Left lung (tissue), 14 donors: ENCODE measurements around the gene RAB13. TPM values are rescaled to one million over a fixed set of nuclear protein-coding genes. Genes with fewer than 3 reads are reported as not detected.
"Not testable (repeated sequence)": the region's sequence is repeated elsewhere in the genome, so short reads cannot be mapped to it uniquely, and the experiment has no call there.

ENCODE experiments used
- ATAC-seq: fragments of 200-7000 bp; cut with Tn5 transposase; one replicate; pipeline ENCODE4 v1.9.1; 2020; ENCODE audit warnings: moderate library complexity
- DNase-seq, 4 donors: peaks; one replicate each; pipeline ENCODE4 v3.0.0-alpha.2; 2013 to 2020
- H3K27ac ChIP-seq, 2 donors: fragments of 200-600 bp; sonication (generic) in 1 of 2; one replicate each; pipeline versions ENCODE4 v1.5.0 to v1.8.0; 2020 to 2021
- H3K27me3 ChIP-seq, 2 donors: fragments of 200-600 bp; sonication (generic) in 1 of 2; one replicate each; pipeline versions ENCODE4 v1.5.0 to v1.8.0; 2020 to 2021
- H3K36me3 ChIP-seq, 2 donors: fragments of 200-600 bp; sonication (generic) in 1 of 2; one replicate each; pipeline versions ENCODE4 v1.5.0 to v1.8.0; 2020 to 2021
- H3K4me1 ChIP-seq, 2 donors: fragments of 200-600 bp; one replicate each; pipeline ENCODE4 v1.8.0; 2021
- H3K4me3 ChIP-seq, 2 donors: fragments of 200-600 bp; sonication (generic) in 1 of 2; one replicate each; pipeline versions ENCODE4 v1.5.0 to v1.8.0; 2020 to 2021; ENCODE audit warnings: mild to moderate bottlenecking in 1 of 2
- H3K9me3 ChIP-seq, 2 donors: fragments of 200-600 bp; sonication (generic) in 1 of 2; one replicate each; pipeline versions ENCODE4 v1.5.0 to v1.8.0; 2020 to 2021
- intact Hi-C, 2 donors: fragments of 100-400 bp; cut with DNase I; formaldehyde crosslinking; loops; one replicate each; pipeline versions ENCODE4 v1.11.2 to v1.14.2; 2022
- long read RNA-seq, 12 donors: library from polyadenylated mRNA in 2 of 12; unstranded in 2 of 12; transcript quantifications; one replicate each; pipeline ENCODE4 v2.0.0 and lab custom pipeline, GENCODE V29; 2019 to 2026
- polyA plus RNA-seq, 6 donors: library from polyadenylated mRNA; unstranded; fragments of 120-200 nt; gene quantifications; one replicate each; pipeline ENCODE4 v1.2.1, GENCODE V29; 2013; ENCODE audit not compliant: insufficient read length in 6 of 6
- total RNA-seq, 2 donors: library from RNA; stranded (reverse); fragmentation: NEBNext Ultra II Directional; extraction: Animal tissue kit (Norgen Biotek cat#: 25700); gene quantifications; one replicate each; pipeline ENCODE4 v1.2.1, GENCODE V29; 2021
- TF ChIP-seq, protein P1 (sequence below), 2 donors: fragments of 200-600 bp; sonication (generic) in 1 of 2; IDR thresholded peaks; one replicate each; pipeline versions ENCODE4 v1.5.0 to v1.8.0; 2021; ENCODE audit warnings: antibody characterized with exemption in 2 of 2
- donor health status: DM: no; HTN: yes; CAD: no.
- donor health status: DM: no; HTN: no; CAD: no.

The RAB13 gene
- total RNA-seq (100 to 1,000 TPM; 122 to 124 TPM), polyA plus RNA-seq (100 to 1,000 TPM; 151 to 171 (median 161) TPM)
- long read RNA-seq, donor 1, transcript RAB13-202 (3 exons, 2,123 nt), result minor isoform, 6 of 385 reads
- long read RNA-seq, donor 1, transcript RAB13-201 (8 exons, 1,176 nt), result major isoform, 141 of 385 reads
- long read RNA-seq, donor 1, partial matches to known transcripts, result 237 of 385 reads
- long read RNA-seq, donor 1, other reads (novel, unspliced or antisense), result 0 of 385 reads
- long read RNA-seq, donor 2, transcript RAB13-201 (8 exons, 1,176 nt), result major isoform, 97 of 1,213 reads
- long read RNA-seq, donor 2, partial matches to known transcripts, result 243 of 1,213 reads
- long read RNA-seq, donor 2, other reads (novel, unspliced or antisense), result 868 of 1,213 reads
- long read RNA-seq, donor 3, transcript RAB13-201 (8 exons, 1,176 nt), result major isoform, 97 of 306 reads
- long read RNA-seq, donor 3, partial matches to known transcripts, result 209 of 306 reads
- long read RNA-seq, donor 3, other reads (novel, unspliced or antisense), result 0 of 306 reads
- long read RNA-seq, donor 4, transcript RAB13-201 (8 exons, 1,176 nt), result major isoform, 190 of 230 reads
- long read RNA-seq, donor 4, partial matches to known transcripts, result 17 of 230 reads
- long read RNA-seq, donor 4, other reads (novel, unspliced or antisense), result 20 of 230 reads
- long read RNA-seq, donor 5, transcript RAB13-201 (8 exons, 1,176 nt), result major isoform, 74 of 79 reads
- long read RNA-seq, donor 5, partial matches to known transcripts, result 0 of 79 reads
- long read RNA-seq, donor 5, other reads (novel, unspliced or antisense), result 0 of 79 reads
- long read RNA-seq, donor 6, transcript RAB13-201 (8 exons, 1,176 nt), result major isoform, 101 of 271 reads
- long read RNA-seq, donor 6, partial matches to known transcripts, result 166 of 271 reads
- long read RNA-seq, donor 6, other reads (novel, unspliced or antisense), result 0 of 271 reads
- long read RNA-seq, donor 7, transcript RAB13-201 (8 exons, 1,176 nt), result major isoform, 51 of 276 reads
- long read RNA-seq, donor 7, partial matches to known transcripts, result 224 of 276 reads
- long read RNA-seq, donor 7, other reads (novel, unspliced or antisense), result 0 of 276 reads
- long read RNA-seq, donor 8, transcript RAB13-201 (8 exons, 1,176 nt), result major isoform, 83 of 328 reads
- long read RNA-seq, donor 8, partial matches to known transcripts, result 242 of 328 reads
- long read RNA-seq, donor 8, other reads (novel, unspliced or antisense), result 0 of 328 reads
- long read RNA-seq, donor 9, partial matches to known transcripts, result 0 of 1 reads
- long read RNA-seq, donor 9, other reads (novel, unspliced or antisense), result 0 of 1 reads
- long read RNA-seq, donor 10, transcript RAB13-201 (8 exons, 1,176 nt), result major isoform, 159 of 160 reads
- long read RNA-seq, donor 10, partial matches to known transcripts, result 0 of 160 reads
- long read RNA-seq, donor 10, other reads (novel, unspliced or antisense), result 1 of 160 reads
- long read RNA-seq, donor 11, transcript RAB13-201 (8 exons, 1,176 nt), result major isoform, 34 of 87 reads
- long read RNA-seq, donor 11, partial matches to known transcripts, result 53 of 87 reads
- long read RNA-seq, donor 11, other reads (novel, unspliced or antisense), result 0 of 87 reads
- long read RNA-seq, donor 12, transcript RAB13-201 (8 exons, 1,176 nt), result major isoform, 90 of 260 reads
- long read RNA-seq, donor 12, partial matches to known transcripts, result 168 of 260 reads
- long read RNA-seq, donor 12, other reads (novel, unspliced or antisense), result 0 of 260 reads

DNA sequence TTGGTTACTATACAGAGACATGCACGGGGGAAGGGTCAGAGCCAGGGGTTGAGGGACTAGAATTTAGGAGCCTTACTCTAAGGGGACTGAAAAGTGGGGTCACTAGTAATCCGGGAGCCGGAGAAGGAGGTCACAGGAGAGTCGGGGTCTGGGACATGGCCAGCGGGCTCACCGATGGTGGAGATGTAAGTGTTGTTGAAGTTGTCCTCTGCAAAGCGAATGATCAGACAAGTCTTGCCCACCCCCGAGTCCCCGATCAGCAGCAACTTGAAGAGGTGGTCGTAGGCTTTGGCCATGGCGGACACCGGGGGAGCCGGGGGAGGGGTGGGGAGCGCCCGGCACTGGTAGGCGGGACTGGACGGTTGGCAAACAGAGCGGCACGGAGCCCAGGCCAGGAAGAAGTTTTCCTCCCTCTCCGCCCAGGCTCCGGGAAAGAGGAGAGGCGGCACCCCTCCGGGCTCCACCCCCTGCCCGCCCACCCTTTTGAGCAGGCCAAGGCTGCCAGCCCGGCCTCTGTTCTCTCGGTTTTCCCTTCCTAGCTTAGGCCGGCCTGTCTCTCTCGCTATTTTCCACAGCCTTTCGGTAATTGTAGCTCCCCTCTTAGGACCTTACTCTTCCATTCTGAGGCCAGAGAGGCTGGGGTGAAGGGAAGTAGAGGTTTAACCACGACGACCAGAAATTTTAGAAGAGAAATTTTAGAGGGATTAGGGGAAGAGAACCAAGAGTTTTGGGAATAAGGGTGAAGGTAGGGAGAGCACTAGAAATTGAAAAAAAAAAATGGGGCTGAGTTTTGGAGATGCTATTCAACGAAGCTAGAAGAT is at the start of gene RAB13:
Gene RAB13 (minus strand): TSS at position 399 of the 821 bp plus-strand sequence. CDS start 103 bp downstream, at position 296.
- TF ChIP-seq, protein P1, sequence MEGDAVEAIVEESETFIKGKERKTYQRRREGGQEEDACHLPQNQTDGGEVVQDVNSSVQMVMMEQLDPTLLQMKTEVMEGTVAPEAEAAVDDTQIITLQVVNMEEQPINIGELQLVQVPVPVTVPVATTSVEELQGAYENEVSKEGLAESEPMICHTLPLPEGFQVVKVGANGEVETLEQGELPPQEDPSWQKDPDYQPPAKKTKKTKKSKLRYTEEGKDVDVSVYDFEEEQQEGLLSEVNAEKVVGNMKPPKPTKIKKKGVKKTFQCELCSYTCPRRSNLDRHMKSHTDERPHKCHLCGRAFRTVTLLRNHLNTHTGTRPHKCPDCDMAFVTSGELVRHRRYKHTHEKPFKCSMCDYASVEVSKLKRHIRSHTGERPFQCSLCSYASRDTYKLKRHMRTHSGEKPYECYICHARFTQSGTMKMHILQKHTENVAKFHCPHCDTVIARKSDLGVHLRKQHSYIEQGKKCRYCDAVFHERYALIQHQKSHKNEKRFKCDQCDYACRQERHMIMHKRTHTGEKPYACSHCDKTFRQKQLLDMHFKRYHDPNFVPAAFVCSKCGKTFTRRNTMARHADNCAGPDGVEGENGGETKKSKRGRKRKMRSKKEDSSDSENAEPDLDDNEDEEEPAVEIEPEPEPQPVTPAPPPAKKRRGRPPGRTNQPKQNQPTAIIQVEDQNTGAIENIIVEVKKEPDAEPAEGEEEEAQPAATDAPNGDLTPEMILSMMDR (IDR thresholded peaks at IDR 0.05), result no peak
- intact Hi-C loops, result loop anchor here in 1 of 2 donors (10.0 kb wide), 1 partner anchor 191 kb away; no protein-coding TSS in a partner anchor
- Histone ChIP-seq H3K36me3 (peaks cover 0 to 23% of the 10 kb centered on the region in 2 donors), H3K4me3 (peak within 1 kb of the TSS; percentile 54 to 70), H3K27ac (peak within 1 kb of the TSS; percentile 86 to 93), H3K4me1 (peaks cover 20 to 54% of the 10 kb centered on the region in 2 donors), H3K27me3 (no peaks in the 10 kb centered on the region), H3K9me3 (no peaks in the 10 kb centered on the region)
- DNase-seq, result peak; percentile 80 to 93 (median 90)
- peak; percentile 89 for ATAC-seq

DNA sequence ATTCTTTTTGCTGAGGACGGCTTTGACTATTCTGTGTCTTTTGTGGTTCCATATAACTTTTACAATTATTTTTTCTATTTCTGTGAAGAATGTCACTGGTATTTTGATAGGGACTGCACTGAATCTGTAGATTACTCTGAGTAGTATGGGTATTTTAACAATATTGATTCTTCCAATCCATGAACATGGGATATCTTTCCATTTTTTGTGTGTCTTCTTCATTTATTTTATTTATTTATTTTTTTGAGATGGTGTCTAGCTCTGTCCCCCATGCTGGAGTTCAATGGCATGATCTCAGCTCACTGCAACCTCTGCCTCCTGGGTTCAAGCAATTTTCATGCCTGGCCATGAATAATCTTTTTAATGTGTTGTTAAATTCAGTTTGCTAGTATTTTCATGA is 47.6 kb upstream of the RAB13 start:
- intact Hi-C loops, DNase-seq, H3K27ac ChIP-seq, H3K27me3 ChIP-seq, H3K4me3 ChIP-seq, H3K36me3 ChIP-seq, ATAC-seq, H3K9me3 ChIP-seq, H3K4me1 ChIP-seq: not testable (repeated sequence)

DNA sequence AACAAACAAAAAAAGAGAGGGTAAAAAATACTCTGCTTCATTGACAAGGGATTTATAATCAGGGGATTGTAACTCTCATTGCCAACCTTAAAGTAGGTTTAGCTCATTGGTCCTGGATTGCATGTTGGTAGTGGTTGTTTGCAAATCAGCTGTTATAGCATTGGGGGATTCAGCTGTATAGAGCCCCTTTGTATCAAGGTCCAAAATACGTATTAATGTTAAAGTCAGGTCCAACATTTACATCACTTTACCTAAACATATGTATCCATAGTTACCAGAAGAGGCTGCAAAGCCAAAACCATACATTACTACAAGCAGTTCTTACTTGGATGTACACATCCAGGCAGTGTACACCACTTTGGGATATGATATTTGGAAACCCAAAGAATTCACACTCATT is 33.8 kb upstream of the RAB13 start:
- H3K27ac ChIP-seq, result no peak overlapping the region
- H3K4me1 ChIP-seq, result no peaks in the 10 kb centered on the region
- no peaks in the 10 kb centered on the region for H3K27me3 ChIP-seq
- ATAC-seq (no peak), DNase-seq (no peak)
- no peaks in the 10 kb centered on the region for H3K9me3 ChIP-seq
- TF ChIP-seq, protein P1 (IDR thresholded peaks at IDR 0.05), result no peak
- H3K36me3 ChIP-seq, result no peaks in the 10 kb centered on the region
- no peak overlapping the region for H3K4me3 ChIP-seq
- intact Hi-C loops, result no loop called here

DNA sequence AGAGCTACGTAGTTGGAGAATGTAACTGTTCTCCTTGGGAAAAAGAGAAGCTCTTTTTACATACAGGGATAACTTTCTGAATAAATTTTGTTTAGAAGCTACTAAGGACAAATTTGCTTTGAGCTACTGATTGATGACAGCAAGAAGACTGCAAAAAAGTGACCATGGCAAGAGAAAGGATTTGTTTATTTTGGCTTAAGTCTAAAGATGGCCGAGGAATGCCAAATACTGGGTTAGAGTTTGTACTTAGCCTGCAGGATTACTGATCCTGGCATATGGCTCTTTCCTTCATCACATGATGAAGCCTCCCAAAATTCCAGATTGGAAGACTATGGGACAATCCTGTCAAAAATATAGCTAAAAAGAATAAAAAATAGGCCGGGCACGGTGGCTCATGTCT is 33.1 kb upstream of the RAB13 start:
- no peak overlapping the region for H3K4me3 ChIP-seq
- H3K27me3 ChIP-seq, result no peaks in the 10 kb centered on the region
- intact Hi-C loops, result no loop called here
- ATAC-seq, result no peak
- no peaks in the 10 kb centered on the region for H3K9me3 ChIP-seq
- DNase-seq, result no peak
- H3K4me1 ChIP-seq, result no peaks in the 10 kb centered on the region
- H3K27ac ChIP-seq, result no peak overlapping the region
- H3K36me3 ChIP-seq, result no peaks in the 10 kb centered on the region
- TF ChIP-seq, protein P1 (IDR thresholded peaks at IDR 0.05), result no peak
